Esophagus squamous epithelium (tissue), 5 donors: ENCODE data around the gene BRICD5. TPM values are rescaled to one million over a fixed set of nuclear protein-coding genes. Genes with fewer than 3 reads are reported as not detected.
A peak's percentile ranks its signal among the peaks of the same experiment; 100 is the strongest.
"Not testable (repeated sequence)": the region's sequence is repeated elsewhere in the genome, so short reads cannot be mapped to it uniquely, and the experiment has no call there.

ENCODE experiments used
- DNase-seq: peaks from one replicate; lab custom pipeline; 2025; lab: John Stamatoyannopoulos, UW
- H3K27ac ChIP-seq, 4 donors: fragments of 200-600 bp; sonication (generic); one replicate each; pipeline ENCODE4 v1.5.1; 2016 to 2019; ENCODE audit warnings: mild to moderate bottlenecking in 1 of 4
- H3K27me3 ChIP-seq, 4 donors: fragments of 200-600 bp; sonication (generic); 1 replicate in 3 of 4; 2 replicates in 1 of 4; pipeline versions ENCODE4 v1.5.1 to v1.6.0; 2017 to 2021; ENCODE audit warnings: antibody characterized with exemption in 1 of 4
- H3K36me3 ChIP-seq, 3 donors: fragments of 200-600 bp; sonication (generic); one replicate each; pipeline ENCODE4 v1.5.1; 2016 to 2019
- H3K4me1 ChIP-seq, 3 donors: fragments of 200-600 bp; sonication (generic); one replicate each; pipeline ENCODE4 v1.5.1; 2017 to 2019
- H3K4me3 ChIP-seq, 4 donors: fragments of 200-600 bp; sonication (generic); 1 replicate in 3 of 4; 2 replicates in 1 of 4; pipeline ENCODE4 v1.5.1; 2016 to 2019; ENCODE audit warnings: mild to moderate bottlenecking in 2 of 4, moderate library complexity in 1 of 4
- H3K9me3 ChIP-seq, 3 donors: fragments of 200-600 bp; sonication (generic); one replicate each; pipeline ENCODE4 v1.5.1; 2016 to 2019
- CTCF ChIP-seq, 6 experiments: fragments of 450-650 bp in 4 of 6; fragments of 200-600 bp in 2 of 6; sonication (generic) in 2 of 6; IDR thresholded peaks; one replicate each; pipeline ENCODE4 v1.5.1; 2016 to 2019; ENCODE audit warnings: antibody characterized with exemption in 6 of 6, mild to moderate bottlenecking in 4 of 6, moderate library complexity in 4 of 6
- POLR2A ChIP-seq, 4 donors: fragments of 450-650 bp; IDR thresholded peaks; one replicate each; pipeline ENCODE4 v1.6.1; 2017; ENCODE audit warnings: antibody characterized with exemption in 4 of 4, mild to moderate bottlenecking in 4 of 4, moderate library complexity in 3 of 4
- WGBS, 2 donors: methylation state at CpG; one replicate each; pipeline ENCODE4 v1.1.5; 2018; 5-methylcytosine and 5-hydroxymethylcytosine counted together
- intact Hi-C: fragments of 100-400 bp; cut with DNase I; formaldehyde crosslinking; loops from one replicate; pipeline ENCODE4 v1.15.0; 2022
- total RNA-seq, 4 donors: library from RNA; depleted of rRNA; stranded (reverse); fragments of >200 nt; gene quantifications; one replicate each; pipeline ENCODE4 v1.1.0, GENCODE V29; 2016
- donor health status: DM: yes; HTN: yes; CAD: no.

Gene BRICD5
- total RNA-seq, result 1 to 10 TPM in 3 of 4 donors, not detected in 1; 1.1 to 2.0 (median 1.6) TPM

- no peak for DNase-seq
- H3K27ac ChIP-seq, result peak within 1 kb of the TSS in 1 of 4 donors; percentile 8
- H3K4me3 ChIP-seq, result no peak within 1 kb of the TSS
- no peaks in the 10 kb centered on the region for H3K27me3 ChIP-seq
- H3K36me3 ChIP-seq, result peaks cover 14 to 43% (median 25%) of the 10 kb centered on the region in 3 donors
- H3K9me3 ChIP-seq, result no peaks in the 10 kb centered on the region
- peaks cover 33 to 53% (median 40%) of the 10 kb centered on the region in 3 donors for H3K4me1 ChIP-seq
- intact Hi-C loops, result no loop called here
- WGBS, 2 donors, result 45 to 55% methylated on average over 5 to 7 of the region's 24 CpGs
- TF ChIP-seq CTCF (IDR thresholded peaks at IDR 0.05), result no peak
- no peak for TF ChIP-seq POLR2A (IDR thresholded peaks at IDR 0.05)
Observed at GRCh38 chr16:2210386-2211365, at the start of gene BRICD5. BRICD5 (minus strand) TSS chr16:2210863; CDS start chr16:2210833, 30 bp downstream.

GRCh38 chr16:2260250-2260649 is 49.6 kb upstream of the BRICD5 start:
- TF ChIP-seq CTCF (IDR thresholded peaks at IDR 0.05) (no peak), POLR2A (IDR thresholded peaks at IDR 0.05) (no peak)
- Histone ChIP-seq H3K4me3 (no peak overlapping the region), H3K4me1 (peaks cover 0 to 21% (median 2%) of the 10 kb centered on the region in 3 donors), H3K9me3 (no peaks in the 10 kb centered on the region), H3K27me3 (no peaks in the 10 kb centered on the region), H3K36me3 (peaks cover 29 to 99% (median 71%) of the 10 kb centered on the region in 3 donors), H3K27ac (no peak overlapping the region)
- intact Hi-C loops, result no loop called here
- WGBS, 2 donors, result 93 to 95% methylated on average over 8 of the region's 8 CpGs
- no peak for DNase-seq

GRCh38 chr16:2258530-2258929 is 47.9 kb upstream of the BRICD5 start:
- whole genome bisulfite sequencing, 2 donors, result 91 to 92% methylated on average over 7 of the region's 7 CpGs
- H3K4me3 ChIP-seq, H3K27me3 ChIP-seq, DNase-seq, H3K9me3 ChIP-seq, H3K4me1 ChIP-seq, H3K27ac ChIP-seq, intact Hi-C loops: not testable (repeated sequence)
- H3K36me3 ChIP-seq, result peaks cover 36 to 100% (median 74%) of the 10 kb centered on the region in 3 donors

GRCh38 chr16:2257726-2258125 is 47.1 kb upstream of the BRICD5 start:
- TF ChIP-seq CTCF (IDR thresholded peaks at IDR 0.05) (no peak), POLR2A (IDR thresholded peaks at IDR 0.05) (no peak)
- 84 to 90% methylated on average over 5 to 6 of the region's 6 CpGs for WGBS, 2 donors

GRCh38 chr16:2256531-2257140 is 46.0 kb upstream of the BRICD5 start:
- Histone ChIP-seq H3K36me3 (peaks cover 38 to 92% (median 63%) of the 10 kb centered on the region in 3 donors), H3K4me3 (no peak overlapping the region), H3K4me1 (peaks cover 5 to 11% (median 9%) of the 10 kb centered on the region in 3 donors), H3K9me3 (no peaks in the 10 kb centered on the region), H3K27me3 (no peaks in the 10 kb centered on the region), H3K27ac (no peak overlapping the region)
- 84 to 86% methylated on average over 12 of the region's 12 CpGs for WGBS, 2 donors
- no peak for TF ChIP-seq POLR2A (IDR thresholded peaks at IDR 0.05)
- TF ChIP-seq CTCF (IDR thresholded peaks at IDR 0.05), result no peak
- intact Hi-C loops, result no loop called here
- DNase-seq, result no peak

More at GRCh38 chr16:2257726-2258125, 47.1 kb upstream of the BRICD5 start:
- Histone ChIP-seq H3K27ac (no peak overlapping the region), H3K27me3 (no peaks in the 10 kb centered on the region), H3K36me3 (peaks cover 38 to 100% (median 74%) of the 10 kb centered on the region in 3 donors), H3K9me3 (no peaks in the 10 kb centered on the region), H3K4me3 (no peak overlapping the region), H3K4me1 (peaks cover 0 to under 1% (median 0%) of the 10 kb centered on the region in 3 donors)
- DNase-seq, result no peak
- intact Hi-C loops, result no loop called here
